ENCODE measurements around the gene GSG1L.

GSG1L gene

DNA sequence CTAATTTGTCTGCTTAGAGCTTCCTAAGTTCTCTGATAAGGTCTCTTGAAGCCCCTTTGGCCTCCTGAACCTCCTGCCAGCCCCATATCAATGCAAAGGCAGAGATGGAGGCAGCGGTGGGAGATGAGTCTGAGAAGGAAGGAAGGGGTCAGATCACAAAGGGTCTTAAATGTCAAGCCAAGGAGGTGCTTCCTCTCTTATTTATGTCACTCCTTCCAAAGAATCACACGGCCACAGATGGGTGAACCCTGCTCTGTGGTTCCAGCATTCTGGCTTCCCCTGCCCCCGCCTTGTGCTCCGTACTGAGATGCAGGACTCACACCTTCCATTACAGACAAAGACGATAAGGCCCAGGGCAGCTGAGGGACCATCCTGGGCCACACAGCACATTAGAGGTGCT, 96.3 kb downstream of the GSG1L start:
- TF ChIP-seq, protein P1, sequence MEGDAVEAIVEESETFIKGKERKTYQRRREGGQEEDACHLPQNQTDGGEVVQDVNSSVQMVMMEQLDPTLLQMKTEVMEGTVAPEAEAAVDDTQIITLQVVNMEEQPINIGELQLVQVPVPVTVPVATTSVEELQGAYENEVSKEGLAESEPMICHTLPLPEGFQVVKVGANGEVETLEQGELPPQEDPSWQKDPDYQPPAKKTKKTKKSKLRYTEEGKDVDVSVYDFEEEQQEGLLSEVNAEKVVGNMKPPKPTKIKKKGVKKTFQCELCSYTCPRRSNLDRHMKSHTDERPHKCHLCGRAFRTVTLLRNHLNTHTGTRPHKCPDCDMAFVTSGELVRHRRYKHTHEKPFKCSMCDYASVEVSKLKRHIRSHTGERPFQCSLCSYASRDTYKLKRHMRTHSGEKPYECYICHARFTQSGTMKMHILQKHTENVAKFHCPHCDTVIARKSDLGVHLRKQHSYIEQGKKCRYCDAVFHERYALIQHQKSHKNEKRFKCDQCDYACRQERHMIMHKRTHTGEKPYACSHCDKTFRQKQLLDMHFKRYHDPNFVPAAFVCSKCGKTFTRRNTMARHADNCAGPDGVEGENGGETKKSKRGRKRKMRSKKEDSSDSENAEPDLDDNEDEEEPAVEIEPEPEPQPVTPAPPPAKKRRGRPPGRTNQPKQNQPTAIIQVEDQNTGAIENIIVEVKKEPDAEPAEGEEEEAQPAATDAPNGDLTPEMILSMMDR (IDR thresholded peaks at IDR 0.05; ENCODE audit: insufficient read depth, low read depth, low read length, missing control alignments), result no peak

DNA sequence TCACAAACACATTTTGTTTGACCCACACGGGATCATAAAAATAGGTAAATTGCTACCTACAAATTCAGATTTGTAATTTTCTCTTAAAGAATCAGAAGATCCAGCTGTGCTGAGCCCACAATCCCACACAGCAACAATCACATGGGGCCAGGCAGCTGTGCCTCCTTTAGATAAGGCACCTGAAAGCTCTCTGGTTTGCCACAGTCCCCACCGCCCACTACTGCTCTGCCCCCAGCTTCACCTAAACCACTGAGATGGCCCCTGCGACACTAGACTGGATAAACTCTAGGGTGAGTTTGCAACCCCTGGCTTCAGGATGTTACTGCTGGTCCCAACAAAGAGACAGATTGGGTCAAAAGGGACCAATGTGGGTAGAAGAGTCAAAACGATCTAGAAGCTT, 96.8 kb downstream of the GSG1L start:
- H3K4me3 ChIP-seq (ENCODE audit: low read depth, low read length), result no peak overlapping the region
- no peak for DNase-seq (ENCODE audit: low read depth)
- TF ChIP-seq, protein P1 (IDR thresholded peaks at IDR 0.05; ENCODE audit: insufficient read depth, low read depth, low read length, missing control alignments), result no peak

More for the DNA sequence above, 96.3 kb downstream of the GSG1L start:
- no peak for DNase-seq (ENCODE audit: low read depth)
- H3K4me3 ChIP-seq (ENCODE audit: low read depth, low read length), result no peak overlapping the region

DNA sequence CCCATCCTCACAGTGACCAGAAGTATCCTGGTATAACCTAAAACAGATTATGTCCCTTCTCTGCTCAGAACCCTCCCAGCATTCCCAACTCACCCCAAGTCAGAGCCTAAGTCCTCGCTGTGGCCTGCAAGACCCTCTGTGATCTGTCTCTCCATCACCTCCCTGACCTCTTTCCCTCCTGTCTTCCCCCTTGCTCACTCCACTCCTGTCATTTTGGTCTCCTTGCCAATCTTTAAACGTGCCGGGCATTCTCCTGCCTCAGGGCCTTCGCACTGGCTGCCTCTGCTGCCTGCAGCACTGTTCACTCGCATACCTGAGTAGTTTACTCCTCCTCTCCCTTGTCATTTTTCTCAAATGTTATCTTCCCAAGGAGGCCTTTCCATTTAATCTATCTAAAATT, 97.7 kb downstream of the GSG1L start:
- TF ChIP-seq, protein P1 (IDR thresholded peaks at IDR 0.05; ENCODE audit: insufficient read depth, low read depth, low read length, missing control alignments), result no peak
- H3K4me3 ChIP-seq (ENCODE audit: low read depth, low read length), result no peak overlapping the region

DNA sequence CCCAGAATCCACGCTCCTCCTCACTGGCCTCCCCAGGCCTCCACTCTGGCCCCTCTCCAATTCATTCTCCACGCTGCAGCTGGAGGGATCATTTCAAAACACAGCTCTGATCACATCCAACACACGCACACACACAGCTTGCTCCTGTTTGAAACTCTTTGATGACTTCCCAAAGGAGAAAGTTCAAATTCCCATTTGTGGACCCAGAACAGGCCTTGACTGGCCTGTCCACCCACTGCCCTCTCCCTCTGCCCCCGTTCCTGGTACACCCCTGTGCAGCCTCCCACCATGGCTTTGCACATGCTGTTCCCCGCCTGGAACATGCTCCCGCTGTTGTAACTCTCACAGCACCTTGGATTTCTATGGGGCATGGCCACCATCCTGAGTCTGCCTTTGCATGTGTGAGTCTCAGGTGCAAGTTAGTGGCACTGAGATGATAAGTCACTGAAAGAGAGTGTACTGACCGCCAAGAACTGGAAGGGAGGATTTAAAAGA, 100.0 kb downstream of the GSG1L start:
- H3K4me3 ChIP-seq (ENCODE audit: low read depth, low read length), result no peak overlapping the region
- TF ChIP-seq, protein P1 (IDR thresholded peaks at IDR 0.05; ENCODE audit: insufficient read depth, low read depth, low read length, missing control alignments), result no peak
- DNase-seq (ENCODE audit: low read depth), result no peak

More for the DNA sequence above, 97.7 kb downstream of the GSG1L start:
- DNase-seq (ENCODE audit: low read depth), result no peak

DNA sequence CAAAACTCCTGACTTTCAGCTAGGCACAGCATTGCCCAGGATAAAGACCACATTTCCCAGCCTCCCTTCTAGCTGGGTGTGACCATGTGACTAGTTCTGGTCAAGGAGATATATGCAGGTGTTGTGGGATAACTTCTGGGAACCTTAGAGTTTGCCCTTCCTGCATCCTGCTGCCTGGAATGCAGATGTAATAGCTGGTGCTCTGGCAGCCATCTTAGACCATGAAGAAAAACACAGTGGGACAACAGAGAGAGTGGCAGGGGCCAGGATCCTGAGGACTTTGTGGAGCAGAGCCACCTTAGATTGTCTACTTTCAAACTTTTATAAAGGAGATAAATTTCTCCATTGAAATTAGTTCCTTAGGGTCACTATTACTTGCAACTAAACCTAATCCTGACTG, 101.3 kb downstream of the GSG1L start:
- no peak for DNase-seq (ENCODE audit: low read depth)
- TF ChIP-seq, protein P1 (IDR thresholded peaks at IDR 0.05; ENCODE audit: insufficient read depth, low read depth, low read length, missing control alignments), result no peak
- no peak overlapping the region for H3K4me3 ChIP-seq (ENCODE audit: low read depth, low read length)

DNA sequence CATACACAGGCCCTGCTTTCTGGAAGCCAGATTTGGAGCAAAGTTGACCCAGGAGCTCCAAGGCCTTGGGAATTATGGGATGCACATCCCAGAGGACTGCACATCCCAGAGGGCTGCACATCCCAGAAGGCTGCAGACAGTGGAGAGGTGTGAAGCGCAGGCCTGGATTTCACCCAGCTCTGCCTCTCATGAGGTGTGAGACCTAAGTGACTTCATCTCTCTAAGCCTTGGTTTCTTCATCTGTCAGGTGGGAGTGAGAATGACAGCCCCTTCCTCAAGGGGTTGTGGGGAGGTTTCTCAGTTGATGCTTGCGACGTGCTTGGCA, 102.3 kb downstream of the GSG1L start:
- no peak for DNase-seq (ENCODE audit: low read depth)
- H3K4me3 ChIP-seq (ENCODE audit: low read depth, low read length), result no peak overlapping the region
- TF ChIP-seq, protein P1 (IDR thresholded peaks at IDR 0.05; ENCODE audit: insufficient read depth, low read depth, low read length, missing control alignments), result no peak

DNA sequence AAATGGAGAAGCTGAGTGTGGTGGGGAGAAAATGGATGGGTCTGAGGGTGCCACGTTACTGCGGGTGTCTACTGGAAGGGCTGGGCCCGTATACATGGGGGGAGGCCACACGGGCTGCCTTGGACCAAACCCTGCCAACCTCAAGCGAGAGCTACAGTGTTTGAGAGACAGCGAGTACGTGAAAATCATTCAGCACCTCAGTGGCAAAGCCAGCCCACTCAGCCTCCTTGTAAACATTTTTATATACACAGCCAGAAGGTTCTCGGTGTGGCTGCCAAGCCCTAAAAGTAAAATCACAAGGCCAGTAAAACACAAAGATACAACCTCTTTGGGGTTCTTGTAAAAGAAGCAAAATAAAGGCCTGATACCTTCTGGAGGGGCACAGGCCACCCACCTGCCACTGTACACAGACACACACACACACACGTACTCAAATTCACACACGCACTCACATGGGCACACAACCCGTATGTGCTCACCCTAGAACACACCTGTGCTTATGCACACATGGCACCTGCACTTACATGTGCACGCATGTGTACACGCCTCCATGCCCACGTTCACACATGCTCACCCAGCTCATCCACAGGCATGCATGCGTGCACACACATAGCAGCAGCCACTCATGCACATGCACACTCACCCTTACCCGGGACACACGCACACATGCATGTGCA, 102.8 kb downstream of the GSG1L start:
- H3K4me3 ChIP-seq (ENCODE audit: low read depth, low read length), result no peak overlapping the region
- no peak for DNase-seq (ENCODE audit: low read depth)
- TF ChIP-seq, protein P1 (IDR thresholded peaks at IDR 0.05; ENCODE audit: insufficient read depth, low read depth, low read length, missing control alignments), result no peak

All from GM12865 (cell line).